GM23248 (cell line): ENCODE data around the gene SUPT3H.

Experiments used
- EZH2 ChIP-seq: fragments of 200-600 bp; sonication (generic); IDR thresholded peaks from 2 replicates; pipeline ENCODE4 v1.6.1; 2018; ENCODE audit warnings: antibody characterized with exemption, mild to moderate bottlenecking; ENCODE audit not compliant: insufficient read depth, poor library complexity, severe bottlenecking
- EZH2phosphoT487 ChIP-seq: fragments of 200-600 bp; sonication (generic); IDR thresholded peaks from 2 replicates; pipeline ENCODE4 v1.6.1; 2018; ENCODE audit warnings: antibody characterized with exemption, moderate library complexity, mild to moderate bottlenecking, low read depth; ENCODE audit not compliant: insufficient read depth

- no peak for TF ChIP-seq EZH2
- no peak for TF ChIP-seq EZH2phosphoT487
These were observed 456.7 kb downstream of the SUPT3H start for GRCh38 chr6:44920952-44921491.
